ENCODE data around the gene ATP6V1A.

DNA sequence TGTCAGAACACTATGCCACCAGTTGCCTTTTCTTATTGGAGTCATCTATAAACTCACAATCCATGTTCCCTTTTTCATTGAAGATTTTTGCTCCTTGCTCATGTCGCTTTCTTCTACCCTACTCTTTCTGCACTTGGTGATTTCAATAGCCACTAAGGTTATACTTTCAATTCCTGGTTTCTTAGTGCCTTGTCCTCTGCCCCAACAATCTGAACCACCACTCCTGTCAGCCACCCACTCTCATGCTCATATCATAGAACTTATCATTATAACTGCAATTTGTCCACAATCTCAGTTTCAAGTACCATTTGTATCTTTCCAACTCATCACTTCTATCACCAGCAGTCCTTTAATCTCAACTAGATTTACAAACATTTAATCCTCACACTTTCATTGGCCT, 81.8 kb downstream of the ATP6V1A start:
- TF ChIP-seq, protein P1, sequence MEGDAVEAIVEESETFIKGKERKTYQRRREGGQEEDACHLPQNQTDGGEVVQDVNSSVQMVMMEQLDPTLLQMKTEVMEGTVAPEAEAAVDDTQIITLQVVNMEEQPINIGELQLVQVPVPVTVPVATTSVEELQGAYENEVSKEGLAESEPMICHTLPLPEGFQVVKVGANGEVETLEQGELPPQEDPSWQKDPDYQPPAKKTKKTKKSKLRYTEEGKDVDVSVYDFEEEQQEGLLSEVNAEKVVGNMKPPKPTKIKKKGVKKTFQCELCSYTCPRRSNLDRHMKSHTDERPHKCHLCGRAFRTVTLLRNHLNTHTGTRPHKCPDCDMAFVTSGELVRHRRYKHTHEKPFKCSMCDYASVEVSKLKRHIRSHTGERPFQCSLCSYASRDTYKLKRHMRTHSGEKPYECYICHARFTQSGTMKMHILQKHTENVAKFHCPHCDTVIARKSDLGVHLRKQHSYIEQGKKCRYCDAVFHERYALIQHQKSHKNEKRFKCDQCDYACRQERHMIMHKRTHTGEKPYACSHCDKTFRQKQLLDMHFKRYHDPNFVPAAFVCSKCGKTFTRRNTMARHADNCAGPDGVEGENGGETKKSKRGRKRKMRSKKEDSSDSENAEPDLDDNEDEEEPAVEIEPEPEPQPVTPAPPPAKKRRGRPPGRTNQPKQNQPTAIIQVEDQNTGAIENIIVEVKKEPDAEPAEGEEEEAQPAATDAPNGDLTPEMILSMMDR (conservative IDR thresholded peaks at IDR 0.05; ENCODE audit: low read depth, low read length), result no peak
- no peak for TF ChIP-seq EZH2phosphoT487 (IDR thresholded peaks at IDR 0.05; ENCODE audit: borderline replicate concordance, low read length)

Data from PC-3 (cell line).